Calu3 (cell line): ENCODE measurements around the gene PPP2R5D. TPM values are rescaled to one million over a fixed set of nuclear protein-coding genes. Genes with fewer than 3 reads are reported as not detected.
"Not testable (repeated sequence)": the region's sequence is repeated elsewhere in the genome, so short reads cannot be mapped to it uniquely, and the experiment has no call there.

Source experiments
- BruUV-seq: library from RNA; stranded (reverse); fragments of 400-500 nt; replicated peaks from 2 replicates; lab custom pipeline; 2021; lab: Mats Ljungman, UMichigan
- CTCF ChIA-PET: fragments of 300-600 bp; sonication (Branson Sonifier 250); formaldehyde crosslinking; loops from one replicate; lab custom pipeline; 2022; ENCODE audit warnings: antibody characterized with exemption; lab: Charles Lee
- DNase-seq: peaks from one replicate; pipeline ENCODE4 v3.0.0; 2022
- H3K27ac Mint-ChIP-seq: one replicate; pipeline ENCODE4 v1.8.0; 2022; ENCODE audit warnings: mixed read lengths; ENCODE audit not compliant: unreplicated experiment
- H3K27me3 Mint-ChIP-seq: one replicate; pipeline ENCODE4 v1.8.0; 2022; ENCODE audit warnings: mixed read lengths; ENCODE audit not compliant: unreplicated experiment
- H3K36me3 Mint-ChIP-seq: one replicate; pipeline ENCODE4 v1.8.0; 2022; ENCODE audit warnings: mild to moderate bottlenecking, moderate library complexity, mixed read lengths; ENCODE audit not compliant: insufficient read depth, unreplicated experiment
- H3K4me1 Mint-ChIP-seq: one replicate; pipeline ENCODE4 v1.8.0; 2022; ENCODE audit warnings: mild to moderate bottlenecking, low read depth, mixed read lengths; ENCODE audit not compliant: unreplicated experiment
- H3K4me3 Mint-ChIP-seq: one replicate; pipeline ENCODE4 v1.8.0; 2022; ENCODE audit warnings: mild to moderate bottlenecking, low read depth, moderate library complexity, mixed read lengths; ENCODE audit not compliant: unreplicated experiment
- H3K9me3 Mint-ChIP-seq: one replicate; pipeline ENCODE4 v1.8.0; 2022; ENCODE audit warnings: low read depth, mixed read lengths; ENCODE audit not compliant: unreplicated experiment
- CTCF ChIP-seq: fragments of 200-600 bp; IDR thresholded peaks from one replicate; pipeline ENCODE4 v1.8.0; 2022; ENCODE audit warnings: antibody characterized with exemption; ENCODE audit not compliant: unreplicated experiment
- intact Hi-C: fragments of 100-400 bp; cut with micrococcal nuclease; formaldehyde crosslinking; loops from one replicate; pipeline ENCODE4 v1.10.0; 2022; ENCODE audit not compliant: unreplicated experiment
- total RNA-seq: library from RNA; stranded (reverse); gene quantifications from 2 replicates; pipeline ENCODE4 v1.2.3, GENCODE V29; 2022

Gene PPP2R5D
- total RNA-seq, 1 experiment from 2014 or later, result 55.8 TPM

DNA sequence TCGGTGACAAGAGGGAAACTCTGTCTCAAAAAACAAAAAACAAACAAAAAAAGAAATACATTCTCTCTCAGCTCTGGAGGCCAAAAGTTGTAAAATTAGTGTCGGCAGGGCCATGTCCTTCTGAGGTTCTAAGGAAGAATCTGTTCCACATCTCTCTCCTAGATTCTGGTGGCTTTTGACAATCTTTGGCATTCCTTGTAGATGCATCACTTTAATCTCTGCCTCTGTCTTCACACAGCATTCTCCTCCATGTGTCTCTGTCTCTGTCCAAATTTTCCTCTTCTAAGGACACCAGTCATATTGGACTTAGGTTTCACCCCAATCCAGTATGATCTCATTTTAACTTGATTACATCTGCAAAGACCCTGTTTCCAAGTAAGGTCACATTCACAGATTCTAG, 9.1 kb downstream of the PPP2R5D start:
- peaks cover 9% of the 10 kb centered on the region for H3K36me3 Mint-ChIP-seq
- CTCF ChIA-PET, result no interaction called here
- no peak overlapping the region for H3K27ac Mint-ChIP-seq
- intact Hi-C loops, result no loop called here
- DNase-seq, result no peak
- TF ChIP-seq CTCF, result no peak
- no peak overlapping the region for H3K4me3 Mint-ChIP-seq
- H3K27me3 Mint-ChIP-seq, result no peaks in the 10 kb centered on the region
- no peaks in the 10 kb centered on the region for H3K9me3 Mint-ChIP-seq
- BruUV-seq, result no TSS peak
- no peaks in the 10 kb centered on the region for H3K4me1 Mint-ChIP-seq

GRCh38 chr6:42996513-42996912, 12.1 kb downstream of the PPP2R5D start:
- Mint-ChIP-seq H3K4me3 (no peak overlapping the region), H3K27me3 (no peaks in the 10 kb centered on the region), H3K9me3 (no peaks in the 10 kb centered on the region), H3K4me1 (no peaks in the 10 kb centered on the region), H3K36me3 (peaks cover 5% of the 10 kb centered on the region), H3K27ac (no peak overlapping the region)
- BruUV-seq, result no TSS peak
- no peak for DNase-seq
- CTCF ChIA-PET, result interaction anchor here (0.6 to 1.2 kb wide), 8 partner anchors 8 to 223 kb away, joined by 3 to 9 read pairs (median 5); partner anchors contain the start of genes KLHDC3, MEA1, PEX6 and PPP2R5D
- no peak for TF ChIP-seq CTCF
- intact Hi-C loops, result loop anchor here (2.0 to 5.0 kb wide), 2 partner anchors 16 to 94 kb away; partner anchors contain the start of gene MEA1

GRCh38 chr6:42998205-42998604, 13.8 kb downstream of the PPP2R5D start:
- not testable (repeated sequence) for H3K4me1 Mint-ChIP-seq, H3K9me3 Mint-ChIP-seq, H3K36me3 Mint-ChIP-seq, BruUV-seq, H3K27ac Mint-ChIP-seq, H3K4me3 Mint-ChIP-seq, DNase-seq, H3K27me3 Mint-ChIP-seq
- intact Hi-C loops, result loop anchor here (5.0 kb wide), 1 partner anchor 96 kb away; no protein-coding TSS in a partner anchor
- CTCF ChIA-PET, result interaction anchor here (0.6 to 1.1 kb wide), 2 partner anchors 16 to 51 kb away, joined by 3 to 4 read pairs; partner anchors contain the start of genes KLHDC3 and MEA1

- Mint-ChIP-seq H3K27me3 (no peaks in the 10 kb centered on the region), H3K27ac (no peak overlapping the region), H3K36me3 (peaks cover 16% of the 10 kb centered on the region), H3K4me3 (no peak overlapping the region), H3K4me1 (no peaks in the 10 kb centered on the region), H3K9me3 (no peaks in the 10 kb centered on the region)
- no TSS peak for BruUV-seq
- no peak for DNase-seq
- intact Hi-C loops, result no loop called here
- TF ChIP-seq CTCF, result no peak
- CTCF ChIA-PET, result interaction anchor here (0.6 to 0.7 kb wide), 3 partner anchors 9 to 207 kb away, joined by 3 to 5 read pairs (median 3); no protein-coding TSS in a partner anchor
Observed at GRCh38 chr6:43001843-43002242, 17.5 kb downstream of the PPP2R5D start.

DNA sequence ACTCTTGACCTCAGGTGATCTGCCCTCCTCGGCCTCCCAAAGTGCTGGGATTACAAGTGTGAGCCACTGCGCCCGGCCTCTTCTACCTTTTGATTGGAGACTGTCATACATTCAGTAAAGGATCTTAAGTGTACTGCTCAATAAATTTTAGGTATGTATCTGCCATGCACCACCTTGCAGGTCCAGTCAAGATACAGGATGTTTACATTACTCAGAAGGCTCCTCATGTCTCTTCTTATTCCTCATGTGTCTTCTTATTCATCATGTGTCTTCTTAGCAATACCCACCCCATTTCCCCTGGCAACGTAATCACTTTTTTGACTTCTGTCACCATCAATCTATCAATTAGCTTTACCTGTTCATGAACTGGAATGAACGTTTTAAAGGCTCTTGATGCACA, 21.5 kb downstream of the PPP2R5D start:
- Mint-ChIP-seq H3K4me3 (no peak overlapping the region), H3K4me1 (no peaks in the 10 kb centered on the region), H3K27ac (peak overlapping the region; percentile 12), H3K27me3 (no peaks in the 10 kb centered on the region), H3K36me3 (peaks cover 16% of the 10 kb centered on the region), H3K9me3 (no peaks in the 10 kb centered on the region)
- no TSS peak for BruUV-seq
- intact Hi-C loops, result no loop called here
- no peak for DNase-seq
- CTCF ChIA-PET, result interaction anchor here (0.7 to 1.3 kb wide), 3 partner anchors 15 to 77 kb away, joined by 3 to 4 read pairs (median 4); partner anchors contain the start of genes CNPY3 and RRP36
- TF ChIP-seq CTCF, result no peak
